ENCODE data around the gene PAPSS1.
A peak's percentile ranks its signal among the peaks of the same experiment; 100 is the strongest.

Gene PAPSS1

GRCh38 chr4:107619066-107619465, 101.0 kb downstream of the PAPSS1 start:
- no peak for DNase-seq

GRCh38 chr4:107618656-107619055, 101.4 kb downstream of the PAPSS1 start:
- no peak for DNase-seq

GRCh38 chr4:107616838-107617389, 103.1 kb downstream of the PAPSS1 start:
- no peak for DNase-seq

- no peak for DNase-seq
Measured at GRCh38 chr4:107615809-107616208, 104.2 kb downstream of the PAPSS1 start.

DNA sequence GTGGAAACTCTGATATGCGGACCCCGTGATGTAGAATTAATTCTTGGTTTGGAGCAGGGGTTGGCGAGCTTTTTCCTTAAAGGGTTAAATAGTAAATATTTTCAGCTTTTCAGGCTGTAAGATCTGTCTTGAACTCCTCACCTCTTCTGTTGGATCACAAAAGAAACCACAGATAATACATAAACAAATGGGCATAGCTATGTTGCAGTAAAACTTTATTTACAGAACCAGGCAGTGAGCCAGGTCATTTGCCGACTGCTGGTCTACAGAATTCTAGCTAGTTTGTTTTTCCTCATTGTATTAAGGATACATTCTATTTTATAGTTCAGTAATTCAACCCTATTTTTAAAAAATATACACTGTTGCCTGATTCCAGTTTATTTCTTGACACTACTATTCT, 116.6 kb downstream of the PAPSS1 start:
- no peak for DNase-seq

GRCh38 chr4:107600983-107601382, 119.1 kb downstream of the PAPSS1 start:
- DNase-seq: no peak

- DNase-seq: no peak
Measured at GRCh38 chr4:107600436-107600835, 119.6 kb downstream of the PAPSS1 start.

- DNase-seq: no peak
Measured at GRCh38 chr4:107599841-107600240, 120.2 kb downstream of the PAPSS1 start.

- peak; percentile 5 for DNase-seq
Measured at GRCh38 chr4:107593230-107593629, 126.8 kb downstream of the PAPSS1 start.

DNA sequence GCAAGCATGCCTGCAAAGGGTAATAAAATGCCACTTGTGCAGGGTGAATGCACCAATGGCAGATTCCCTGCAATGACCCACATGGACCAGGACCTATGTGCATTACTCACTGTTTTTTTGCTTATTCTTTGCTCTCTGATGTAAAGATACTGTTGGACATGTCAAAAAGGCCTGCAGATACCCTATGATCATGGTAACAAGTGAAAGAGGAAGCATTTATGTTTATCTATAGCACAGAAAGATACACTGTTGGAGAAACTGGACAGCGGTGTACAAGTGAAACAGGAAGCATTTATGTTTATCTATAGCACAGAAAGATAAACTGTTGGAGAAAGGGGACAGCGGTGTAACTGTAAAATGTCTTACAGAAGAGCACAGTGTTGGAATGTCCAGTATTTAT, 127.5 kb downstream of the PAPSS1 start:
- DNase-seq: peak; percentile 80

GRCh38 chr4:107589269-107589668, 130.8 kb downstream of the PAPSS1 start:
- DNase-seq: no peak

DNA sequence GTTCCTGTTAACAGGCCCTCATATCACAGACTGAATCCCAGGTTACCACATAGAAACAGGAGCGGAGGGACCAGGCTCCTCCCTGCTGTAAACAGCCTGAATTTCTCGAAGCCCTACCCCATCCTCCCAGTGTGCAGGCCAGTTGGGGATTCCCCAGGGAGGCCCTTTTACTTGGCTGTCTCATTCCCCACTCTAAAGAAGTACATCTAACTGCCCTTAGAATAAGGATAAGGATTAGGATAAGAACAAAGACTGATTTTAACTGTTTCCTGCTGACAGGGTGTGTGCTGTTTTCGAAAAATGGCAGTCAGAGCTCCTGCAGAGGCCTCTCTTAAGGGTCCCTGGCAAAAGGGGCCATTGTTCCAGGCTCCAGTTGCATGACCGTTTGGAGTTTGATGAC, 133.7 kb downstream of the PAPSS1 start:
- no peak for DNase-seq

DNA sequence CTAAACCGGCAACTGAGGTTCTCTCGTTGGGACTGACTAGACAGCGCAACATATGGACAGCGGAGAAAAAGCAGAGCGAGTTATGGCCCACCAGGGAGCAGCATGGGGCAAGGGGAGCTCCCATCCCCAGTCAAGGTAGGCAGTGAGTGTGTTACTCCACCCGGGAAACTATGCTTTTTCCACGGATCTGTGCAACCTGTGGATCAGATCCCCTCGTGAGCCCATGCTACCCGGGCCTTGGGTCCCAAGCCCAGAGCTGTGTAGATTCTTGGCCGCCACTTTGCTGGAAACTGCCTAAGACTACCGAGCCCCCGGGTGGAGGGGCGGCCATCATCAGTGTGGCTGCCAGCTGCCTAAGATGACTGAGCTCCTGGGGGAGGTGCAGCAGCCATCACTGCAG, 140.9 kb downstream of the PAPSS1 start:
- no peak for DNase-seq

GRCh38 chr4:107578321-107578720, 141.7 kb downstream of the PAPSS1 start:
- no peak for DNase-seq

GRCh38 chr4:107577743-107578142, 142.3 kb downstream of the PAPSS1 start:
- no peak for DNase-seq

- DNase-seq: no peak
Measured at GRCh38 chr4:107575243-107575642, 144.8 kb downstream of the PAPSS1 start.

DNA sequence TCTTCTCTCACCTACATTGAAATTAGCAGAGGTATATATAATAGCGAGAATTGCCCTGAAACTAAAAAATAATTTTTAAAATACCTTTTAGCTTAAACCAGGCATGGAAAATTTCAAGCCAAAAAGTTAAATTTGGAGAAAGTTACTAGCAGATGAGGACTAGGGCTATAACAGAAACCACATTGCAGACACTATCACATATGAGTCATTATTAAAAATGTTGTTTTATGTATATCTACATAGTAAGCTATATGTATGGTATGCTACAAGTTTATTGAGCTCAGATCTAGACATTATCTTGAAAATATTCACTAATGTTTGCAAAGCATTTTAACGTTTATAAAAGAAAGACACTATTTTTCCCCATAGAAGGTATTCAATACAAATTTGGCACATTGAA, 147.8 kb downstream of the PAPSS1 start:
- no peak for DNase-seq

DNA sequence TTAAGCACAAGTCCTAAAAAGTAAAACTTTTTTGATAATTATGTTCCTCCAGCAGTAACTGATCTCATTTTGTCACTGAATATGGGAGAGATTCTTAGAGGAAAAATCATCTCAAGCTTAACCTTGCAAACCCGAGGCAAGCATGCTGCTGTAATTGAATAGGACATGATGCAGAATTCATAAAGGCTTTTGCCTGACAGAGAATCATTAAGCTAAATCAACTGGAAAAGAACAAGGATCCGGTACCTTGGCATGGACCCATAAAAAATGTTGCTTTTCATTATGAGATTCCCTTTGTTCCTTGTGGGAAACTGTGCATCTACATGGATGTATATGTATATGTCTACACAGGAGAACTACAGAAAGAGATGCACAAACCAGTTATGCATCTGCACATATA, 149.1 kb downstream of the PAPSS1 start:
- DNase-seq: no peak

DNA sequence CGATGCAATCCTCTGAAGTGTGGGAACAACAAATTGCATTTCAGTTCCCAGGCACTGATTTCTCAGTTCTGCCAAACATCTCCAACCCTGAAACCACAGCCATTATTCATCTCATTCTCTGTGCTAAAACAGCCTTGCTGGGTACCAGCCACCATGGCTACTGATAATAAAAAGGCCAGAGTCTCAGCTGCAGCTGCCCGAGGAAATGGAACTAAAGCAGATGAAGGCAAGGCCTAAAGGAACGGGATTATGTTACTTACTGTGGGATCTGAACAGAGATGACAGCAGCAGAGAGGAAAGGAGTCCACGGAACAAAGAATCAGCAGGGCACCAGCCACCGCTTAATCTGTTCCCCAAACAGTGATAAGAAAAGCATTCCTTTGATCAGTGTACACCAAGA, 155.7 kb downstream of the PAPSS1 start:
- no peak for DNase-seq

Data from hematopoietic multipotent progenitor cell treated with erythropoietin and hydrocortisone succinate and interleukin-3 and kit ligand, for 4 days (in vitro differentiated cells).